GM12878 (cell line): ENCODE data around the gene GDF11. TPM values are rescaled to one million over a fixed set of nuclear protein-coding genes. Genes with fewer than 3 reads are reported as not detected.

ENCODE experiments used
- ATAC-seq: fragments of 200-7000 bp; cut with Tn5 transposase; 3 replicates; pipeline ENCODE4 v1.9.1; 2020; ENCODE audit warnings: mild to moderate bottlenecking, moderate library complexity
- BruUV-seq: library from RNA; stranded (reverse); fragments of 400-500 nt; replicated peaks from 2 replicates; lab custom pipeline; 2021; lab: Mats Ljungman, UMichigan
- CTCF ChIA-PET: fragments of 300-600 bp; sonication (Branson Sonifier 250); formaldehyde crosslinking; extraction: SDS; loops from one replicate; lab custom pipeline; 2021; ENCODE audit warnings: inconsistent platforms; lab: Yijun Ruan, JAX
- POLR2A ChIA-PET: fragments of 350-600 bp; formaldehyde crosslinking; extraction: SDS; loops from one replicate; lab custom pipeline; 2021; ENCODE audit warnings: inconsistent platforms; lab: Charles Lee
- RAD21 ChIA-PET: fragments of 300-600 bp; sonication (Branson Sonifier 250); formaldehyde crosslinking; loops from one replicate; lab custom pipeline; 2023; ENCODE audit warnings: antibody characterized with exemption; ENCODE audit not compliant: unreplicated experiment; lab: Charles Lee
- SMC1A ChIA-PET: fragments of 300-600 bp; sonication (Branson Sonifier 250); formaldehyde crosslinking; loops from one replicate; lab custom pipeline; 2023; ENCODE audit not compliant: unreplicated experiment, uncharacterized antibody; lab: Charles Lee
- DNase-seq: peaks from one replicate; pipeline ENCODE4 v3.0.0-alpha.2; 2011; ENCODE audit warnings: low read depth, low spot score
- FAIRE-seq: peaks from 3 replicates; lab custom pipeline; 2011; peaks lifted over from hg19 to GRCh38; lab: Jason Lieb, UNC
- H2AFZ ChIP-seq: 2 replicates; pipeline ENCODE4 v1.6.0; 2011; ENCODE audit warnings: low read depth, low read length, control low read depth; ENCODE audit not compliant: control insufficient read depth
- H3K27ac ChIP-seq: 2 replicates; pipeline ENCODE4 v1.5.1; 2011; ENCODE audit warnings: control low read depth; ENCODE audit not compliant: control insufficient read depth, insufficient read depth
- H3K27me3 ChIP-seq, 2 experiments: replicated peaks in 1 of 2; 2 replicates each; pipeline versions ENCODE4 v1.6.0 to v1.6.1; 2011; ENCODE audit warnings: low read length in 1 of 2; ENCODE audit not compliant: control insufficient read depth in 2 of 2, insufficient read depth in 2 of 2
- H3K36me3 ChIP-seq, 2 experiments: 2 replicates each; pipeline ENCODE4 v1.5.1; 2011; ENCODE audit warnings: low read length in 1 of 2; ENCODE audit not compliant: control insufficient read depth in 2 of 2, insufficient read depth in 2 of 2
- H3K4me1 ChIP-seq: 2 replicates; pipeline ENCODE4 v1.6.1; 2011; ENCODE audit warnings: mild to moderate bottlenecking, low read length, moderate library complexity, mixed read lengths; ENCODE audit not compliant: control insufficient read depth, insufficient read depth
- H3K4me2 ChIP-seq: 2 replicates; pipeline ENCODE4 v1.6.0; 2011; ENCODE audit warnings: control low read depth; ENCODE audit not compliant: control insufficient read depth, insufficient read depth
- H3K4me3 ChIP-seq: fragments of 200-600 bp; sonication (generic); 2 replicates; pipeline ENCODE4 v1.5.1; 2016
- H3K79me2 ChIP-seq: 2 replicates; pipeline ENCODE4 v1.6.0; 2011; ENCODE audit warnings: low read length; ENCODE audit not compliant: control insufficient read depth, insufficient read depth
- H3K9ac ChIP-seq: 2 replicates; pipeline ENCODE4 v1.8.0; 2011; ENCODE audit warnings: low read length, control low read depth, mixed read lengths; ENCODE audit not compliant: control insufficient read depth, insufficient read depth
- H3K9me3 ChIP-seq: replicated peaks from 3 replicates; pipeline ENCODE4 v1.5.1; 2011; ENCODE audit warnings: mild to moderate bottlenecking, low read length; ENCODE audit not compliant: control insufficient read depth, insufficient read depth
- H4K20me1 ChIP-seq: 2 replicates; pipeline ENCODE4 v1.6.0; 2011; ENCODE audit not compliant: control insufficient read depth, insufficient read depth
- REST ChIP-seq: IDR thresholded peaks from 2 replicates; pipeline ENCODE4 v1.6.1; 2012; ENCODE audit warnings: mild to moderate bottlenecking, low read depth, low read length
- WGBS: methylation state at CpG from one replicate; pipeline ENCODE4 v1.1.6; 2016; ENCODE audit warnings: low lambda C conversion rate; ENCODE audit not compliant: insufficient replicate concordance, insufficient coverage; ENCODE audit errors: missing lambda C conversion rate; 5-methylcytosine and 5-hydroxymethylcytosine counted together
- in situ Hi-C: fragments of 300-500 bp; cut with MboI; formaldehyde crosslinking; loops from 9 replicates; pipeline ENCODE4 v1.14.3; 2018; ENCODE audit warnings: mixed read lengths
- intact Hi-C: fragments of 100-400 bp; cut with micrococcal nuclease; formaldehyde crosslinking; loops from one replicate; pipeline ENCODE4 v1.14.2; 2022; ENCODE audit not compliant: unreplicated experiment
- polyA plus RNA-seq, 11 experiments: library from polyadenylated mRNA; depleted of rRNA in 4 of 11; unstranded in 6 of 11; stranded (reverse) in 5 of 11; fragments of >200 nt; fragmentation: Nextera tagmentation in 4 of 11; fragmentation: Illumina TruSeq in 1 of 11; extraction: Ambion mirVana in 4 of 11; extraction: Trizol in 1 of 11; gene quantifications; 1 replicate in 1 of 11; 2 replicates in 10 of 11; pipeline versions ENCODE4 v1.2.1 to v1.2.3, GENCODE V29; 2011 to 2016; ENCODE audit warnings: inconsistent platforms in 2 of 11, missing spikeins in 2 of 11, low read depth in 1 of 11
- total RNA-seq, 4 experiments: library from RNA; depleted of rRNA in 3 of 4; stranded (reverse); fragments of >200 nt in 3 of 4; fragmentation: Illumina TruSeq in 1 of 4; extraction: Trizol in 1 of 4; gene quantifications; 2 replicates each; pipeline versions ENCODE4 v1.2.1 to v1.2.3, GENCODE V29; 2013 to 2021

The GDF11 gene
- total and polyA plus RNA-seq, 10 of the 15 experiments (the other 5 are each of a cell fraction or from before 2014, with no cell fraction given), result 0.83 to 15.4 (median 4.3) TPM

DNA sequence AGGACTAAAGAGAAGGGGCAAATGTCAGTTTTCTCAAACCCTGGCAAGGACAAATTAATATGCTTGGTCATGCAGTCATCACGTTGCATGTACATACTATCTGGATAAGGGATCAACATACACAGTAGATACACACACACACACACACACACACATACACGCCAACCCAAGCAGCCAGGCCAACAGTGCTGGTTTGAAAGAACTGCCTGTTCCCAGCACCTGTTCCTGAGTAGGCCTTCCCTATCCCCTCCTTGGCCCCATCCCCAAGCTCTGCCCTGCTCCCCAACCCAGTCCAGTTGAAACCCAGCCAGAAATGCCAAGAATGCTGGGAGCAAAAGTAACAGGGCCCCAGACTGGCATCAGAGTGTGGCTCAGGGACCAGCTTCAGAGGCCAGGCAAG is 39.6 kb upstream of the GDF11 start:
- no peaks in the 10 kb centered on the region for H3K79me2 ChIP-seq
- DNase-seq (no peak), ATAC-seq (no peak), FAIRE-seq (no peak)
- ChIA-PET CTCF (no interaction called here), POLR2A (no interaction called here), RAD21 (no interaction called here), SMC1A (no interaction called here)
- peaks cover 0 to 3% of the 10 kb centered on the region in 2 experiments; a peak in 2 of 4 replicates for H3K27me3 ChIP-seq
- 27% methylated on average over 2 of the region's 2 CpGs for WGBS
- no peak overlapping the region for H3K4me2 ChIP-seq
- no peaks in the 10 kb centered on the region for H3K36me3 ChIP-seq
- no peak overlapping the region for H2AFZ ChIP-seq
- in situ Hi-C loops, result no loop called here
- no peaks in the 10 kb centered on the region for H3K9me3 ChIP-seq
- no peak overlapping the region for H3K27ac ChIP-seq
- intact Hi-C loops, result no loop called here
- no peaks in the 10 kb centered on the region for H4K20me1 ChIP-seq
- no peak overlapping the region for H3K9ac ChIP-seq
- no peaks in the 10 kb centered on the region for H3K4me1 ChIP-seq
- no peak overlapping the region for H3K4me3 ChIP-seq
- TF ChIP-seq REST, result no peak
- no TSS peak for BruUV-seq
